Inflammatory macrophage treated with lipopolysaccharide for 4 hours (primary cell): ENCODE measurements around the gene HIPK2.
"Not testable (repeated sequence)": the region's sequence is repeated elsewhere in the genome, so short reads cannot be mapped to it uniquely, and the experiment has no call there.

Experiments
- DNase-seq: peaks from one replicate; pipeline ENCODE4 v3.0.0-alpha.2; 2020

Gene HIPK2

DNA sequence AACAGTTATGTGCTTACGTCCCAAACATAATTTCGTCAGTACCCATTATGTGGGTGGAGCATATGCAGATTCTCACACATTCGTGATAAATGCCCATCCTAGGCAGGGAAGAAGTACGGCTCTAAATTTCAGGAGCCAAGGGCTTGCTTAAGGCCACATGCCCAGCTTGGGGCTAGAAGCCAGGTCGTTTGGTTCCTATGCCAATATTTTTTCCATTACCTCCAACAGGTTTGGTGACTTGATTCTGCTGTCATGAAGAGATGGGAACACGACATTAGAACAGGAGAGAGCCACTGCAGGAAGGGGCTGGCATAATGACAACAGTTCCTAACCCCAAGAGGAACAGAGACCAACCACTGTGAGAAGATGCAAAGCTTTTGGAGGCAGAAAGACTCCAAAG is 85.1 kb downstream of the HIPK2 start:
- DNase-seq = no peak

DNA sequence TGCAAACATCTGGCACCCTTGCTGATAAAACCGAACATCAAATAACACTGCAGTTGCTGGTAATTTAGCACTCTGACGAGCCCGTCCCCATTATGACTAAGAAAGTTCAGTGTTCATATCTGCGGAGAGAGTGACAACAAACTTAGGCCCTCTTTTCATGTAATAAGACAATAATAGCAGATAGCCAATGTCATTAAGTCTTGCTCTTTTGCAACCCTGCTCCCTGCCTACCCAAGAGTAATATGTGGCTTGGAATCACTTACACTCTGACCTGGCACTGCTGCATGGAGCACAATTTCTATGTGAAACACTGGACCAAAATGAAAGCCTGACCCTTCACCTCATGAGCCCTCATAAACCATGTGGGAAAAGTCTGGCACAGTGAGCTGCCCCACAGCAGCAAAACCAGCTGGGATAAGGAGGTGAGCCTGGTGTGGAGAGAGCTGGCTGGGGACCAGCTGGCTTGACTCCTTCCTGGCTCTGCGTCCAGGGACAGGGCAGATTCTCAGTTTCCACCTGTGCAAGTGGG is 86.5 kb downstream of the HIPK2 start:
- no peak for DNase-seq

DNA sequence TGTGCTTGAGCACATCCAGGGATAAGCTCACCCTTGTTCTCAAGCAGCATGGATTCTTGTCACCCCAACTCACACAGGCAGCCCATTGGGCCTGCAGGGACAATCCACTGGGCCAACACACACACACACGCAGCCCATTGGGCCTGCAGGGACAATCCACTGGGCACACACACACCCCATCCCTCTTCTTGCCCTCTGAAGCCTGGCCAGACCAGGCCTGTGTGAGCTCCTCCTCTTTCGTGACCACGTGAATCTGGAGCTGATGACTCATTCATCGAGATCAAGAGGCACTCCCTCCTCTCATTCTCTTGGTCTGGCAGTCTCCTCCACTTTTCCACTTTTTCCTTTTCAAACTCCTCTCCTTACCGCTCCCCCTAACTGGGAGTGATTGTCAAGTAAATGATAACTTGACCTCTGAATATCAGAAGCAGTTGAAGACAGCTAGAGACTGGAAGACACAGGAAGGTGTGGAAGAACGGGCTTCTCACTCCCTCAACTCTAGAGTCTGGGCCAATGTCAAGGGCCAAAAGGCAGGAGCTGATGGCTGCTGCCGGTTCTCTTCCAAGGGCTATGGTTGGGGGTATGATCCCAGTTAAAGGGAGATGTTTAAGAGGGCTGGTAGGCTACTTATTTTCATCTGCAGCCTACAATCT is 89.7 kb downstream of the HIPK2 start:
- no peak for DNase-seq

DNA sequence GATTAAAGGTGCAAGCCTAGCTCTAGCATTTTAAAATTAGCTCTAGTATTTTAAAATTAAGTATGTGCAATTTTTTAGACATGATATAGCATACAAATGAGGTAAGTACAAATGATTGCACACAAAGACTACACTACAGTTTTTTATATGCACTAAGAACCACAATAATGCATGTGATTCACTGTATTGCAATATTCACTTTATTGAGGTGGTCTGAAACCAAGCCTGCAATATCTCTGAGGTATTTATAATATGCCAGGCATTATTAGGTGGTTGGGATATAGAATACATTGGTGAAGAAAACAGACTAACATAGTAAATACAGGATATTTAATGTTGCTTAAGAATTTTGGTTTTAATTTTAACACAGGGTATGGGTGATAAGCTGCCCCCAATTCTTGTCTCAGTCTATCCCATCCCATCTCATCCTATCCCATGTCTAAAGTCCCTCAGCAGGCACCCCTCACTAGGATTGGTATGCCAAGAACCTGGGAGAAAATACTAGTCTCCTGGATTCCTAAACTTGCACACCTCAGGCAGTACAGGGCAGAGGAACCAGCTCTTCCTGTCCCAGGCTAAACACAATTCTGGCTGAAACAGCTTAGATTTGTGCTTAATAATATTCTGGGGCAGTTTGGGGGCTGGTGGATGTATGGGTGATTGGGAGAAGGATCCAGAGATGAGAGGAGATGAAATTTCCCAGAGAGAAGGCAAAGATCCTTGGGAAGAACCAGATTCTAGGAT is 90.4 kb downstream of the HIPK2 start:
- DNase-seq = no peak

DNA sequence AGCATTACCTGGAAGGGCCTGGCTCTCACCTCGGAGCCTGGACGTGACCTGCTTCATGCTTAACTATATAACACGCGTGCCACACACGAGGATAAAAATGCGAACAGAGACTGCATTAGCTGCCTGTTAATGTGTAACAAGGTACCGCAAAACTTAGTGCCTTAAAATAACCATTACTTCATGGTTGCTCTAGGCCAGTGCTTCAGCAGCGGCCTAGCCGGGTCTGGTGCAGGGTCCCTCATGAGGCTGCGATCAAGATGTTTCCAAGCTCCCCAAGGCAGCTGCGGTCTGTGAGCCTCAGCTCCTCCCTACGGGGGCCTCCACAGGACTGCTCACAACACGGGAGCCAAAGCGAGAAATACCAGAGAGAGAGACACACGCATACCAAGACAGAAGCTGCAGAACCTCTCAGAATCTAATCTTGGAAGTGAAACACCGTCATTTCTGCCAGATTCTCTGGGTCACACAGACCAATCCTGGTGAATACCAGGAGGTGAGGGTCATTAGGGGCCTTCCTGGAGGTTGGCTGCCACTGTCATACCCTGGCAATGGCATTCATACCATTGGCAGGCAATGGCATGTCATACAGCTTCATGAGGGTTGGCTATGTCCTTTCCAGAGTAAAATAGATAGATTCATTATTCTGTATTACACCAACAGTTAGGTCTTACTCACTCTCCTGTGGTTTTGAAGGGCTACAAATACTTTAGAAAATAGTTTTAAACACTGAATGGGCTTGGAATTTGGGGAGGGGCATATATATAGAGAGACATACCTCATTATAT is 94.5 kb downstream of the HIPK2 start:
- DNase-seq = no peak

DNA sequence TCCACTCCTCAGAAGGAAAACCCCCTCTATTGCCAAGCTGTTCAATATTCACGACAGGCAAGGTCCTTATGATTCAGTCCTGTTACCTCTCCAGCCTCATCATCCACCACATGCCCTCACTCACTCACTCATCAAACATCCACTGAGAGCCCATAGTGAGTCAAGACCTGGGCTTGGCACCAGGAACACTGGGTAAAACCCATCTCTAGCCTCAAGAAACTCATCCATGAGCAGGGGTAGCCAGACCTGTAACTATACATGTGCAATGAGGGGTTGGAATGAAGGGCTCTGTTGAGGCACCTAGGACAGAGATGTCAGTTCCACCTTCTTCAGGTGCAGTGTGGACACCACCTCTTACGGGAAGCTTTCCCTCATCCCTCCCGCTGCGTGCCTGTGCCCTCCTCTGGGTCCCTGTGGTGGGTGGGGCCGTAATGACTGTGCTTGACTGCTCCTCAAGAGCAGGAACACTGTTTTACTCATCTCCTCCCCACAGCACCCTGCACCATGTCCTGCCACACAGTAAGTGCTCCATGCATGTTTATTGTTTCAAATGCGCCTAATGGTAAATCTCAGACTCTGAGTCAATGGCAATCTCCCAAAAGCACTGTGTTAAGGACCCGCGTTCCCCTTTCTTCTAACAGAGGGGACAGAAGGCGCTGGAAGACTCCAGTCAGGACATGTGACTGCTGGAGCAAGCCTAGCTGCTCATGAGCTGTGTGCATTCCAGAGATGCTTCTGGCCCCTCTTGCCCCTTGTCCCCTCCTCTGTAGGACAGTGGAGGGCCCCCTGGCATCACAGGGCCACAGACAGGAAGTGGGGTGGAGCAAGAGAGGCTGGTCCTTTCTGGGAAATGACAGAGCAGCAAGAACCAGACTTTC is 95.4 kb downstream of the HIPK2 start:
- DNase-seq = no peak

DNA sequence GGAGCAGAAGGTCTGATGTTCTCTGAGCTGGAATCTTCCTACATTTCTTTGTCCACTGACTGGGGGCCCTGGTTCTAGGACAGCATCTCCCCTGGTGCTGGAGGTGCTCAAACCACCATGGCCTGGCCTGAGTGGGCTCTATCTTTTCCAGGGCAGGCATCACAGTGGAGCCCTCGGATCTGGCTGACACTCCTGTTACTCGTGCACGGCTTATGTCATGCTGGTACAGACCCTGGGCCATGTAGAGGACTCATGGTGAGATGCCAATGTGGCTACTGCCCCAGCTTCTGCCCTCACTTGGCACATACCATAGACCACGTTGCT is 96.0 kb downstream of the HIPK2 start:
- DNase-seq = no peak

DNA sequence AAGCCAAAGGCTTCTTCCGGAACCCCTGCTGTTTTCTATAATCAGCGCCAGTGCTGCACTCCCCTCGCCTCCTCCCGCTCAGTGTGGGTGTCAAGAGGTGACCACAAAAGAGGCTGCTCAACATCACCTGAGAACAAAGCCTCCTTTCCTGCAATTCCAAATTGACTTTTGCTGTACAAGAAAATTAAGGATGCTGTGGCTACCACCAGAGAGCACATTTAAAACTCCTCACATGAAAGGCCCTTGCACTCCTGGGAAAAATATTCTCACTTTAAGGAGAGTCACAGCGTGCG is 96.4 kb downstream of the HIPK2 start:
- DNase-seq = no peak

DNA sequence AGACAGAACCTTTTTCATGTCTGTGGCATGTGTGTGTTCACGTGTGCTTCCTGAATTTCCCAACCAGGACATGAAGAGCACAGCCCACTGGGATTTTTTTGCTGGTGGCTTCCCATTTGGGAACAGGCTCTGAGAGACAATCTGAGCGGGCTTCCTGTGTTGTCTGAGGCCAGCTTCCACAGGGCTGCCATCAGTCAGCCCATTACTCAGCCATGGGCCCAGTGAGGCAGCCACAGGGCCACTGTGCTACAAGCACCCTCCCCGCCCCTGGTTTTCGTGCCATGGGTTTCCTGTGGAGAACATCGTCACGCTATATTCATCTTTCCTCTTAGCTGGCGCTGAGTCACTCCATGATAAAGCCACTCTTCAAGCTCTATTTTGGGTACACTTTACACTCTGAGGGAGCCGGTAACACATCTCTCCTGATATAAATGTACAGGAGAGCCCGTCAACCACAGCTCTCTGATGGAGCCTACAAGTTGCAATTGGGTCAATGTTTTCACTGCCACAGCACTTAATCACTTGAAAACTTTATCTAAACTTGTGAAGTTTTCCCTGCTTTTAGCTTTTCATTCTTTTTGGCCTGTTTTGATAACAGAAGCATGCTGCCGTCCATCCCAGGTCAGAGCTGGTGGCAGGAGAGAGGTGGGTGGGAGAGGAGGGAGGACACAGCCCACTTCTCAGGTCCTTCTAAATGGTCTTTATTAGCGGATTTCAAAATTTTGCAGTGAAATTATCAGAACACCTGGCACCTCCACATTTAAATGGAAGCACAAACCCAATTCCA is 96.9 kb downstream of the HIPK2 start:
- DNase-seq = peak; percentile 90

DNA sequence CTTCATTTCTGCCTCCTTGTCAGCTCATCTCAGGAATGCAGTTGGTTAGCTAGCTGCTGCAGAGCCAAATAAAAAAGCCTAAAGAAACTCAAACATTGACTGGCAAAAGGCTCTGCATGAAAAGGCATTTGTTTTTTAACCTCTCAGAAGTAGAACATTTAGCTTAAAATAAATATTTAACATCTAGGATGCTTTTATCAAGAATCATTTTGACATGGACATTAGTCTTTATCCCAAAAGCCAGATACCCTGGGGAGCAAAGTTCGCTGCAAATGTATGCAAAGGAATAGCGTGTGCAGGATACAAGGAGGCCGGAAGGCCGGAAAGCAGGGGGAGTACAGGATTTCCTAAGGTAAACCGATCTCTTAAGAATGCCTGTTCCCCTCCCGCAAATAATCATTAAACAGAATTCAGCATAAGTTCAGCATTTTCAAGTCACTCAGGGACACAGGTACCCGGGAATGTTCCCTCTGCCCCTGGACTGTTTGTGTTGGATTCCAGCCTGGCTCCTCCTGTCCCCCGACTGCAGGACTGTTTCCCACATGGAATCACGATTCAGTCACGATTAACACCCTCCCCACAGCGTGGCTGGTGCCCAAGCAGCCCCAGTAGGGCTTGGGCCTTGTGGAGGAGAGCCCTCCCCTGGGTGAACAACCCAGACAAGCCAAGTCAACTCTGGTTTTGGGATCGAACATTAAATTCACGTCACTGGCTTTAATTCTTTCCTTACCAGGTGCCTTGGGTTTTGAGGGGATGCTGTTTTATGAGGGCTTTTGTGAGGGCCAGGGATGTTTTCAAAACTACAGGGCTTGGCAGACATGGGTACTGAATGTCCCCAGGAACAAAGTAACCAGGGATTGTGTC is 97.8 kb downstream of the HIPK2 start:
- DNase-seq = no peak

DNA sequence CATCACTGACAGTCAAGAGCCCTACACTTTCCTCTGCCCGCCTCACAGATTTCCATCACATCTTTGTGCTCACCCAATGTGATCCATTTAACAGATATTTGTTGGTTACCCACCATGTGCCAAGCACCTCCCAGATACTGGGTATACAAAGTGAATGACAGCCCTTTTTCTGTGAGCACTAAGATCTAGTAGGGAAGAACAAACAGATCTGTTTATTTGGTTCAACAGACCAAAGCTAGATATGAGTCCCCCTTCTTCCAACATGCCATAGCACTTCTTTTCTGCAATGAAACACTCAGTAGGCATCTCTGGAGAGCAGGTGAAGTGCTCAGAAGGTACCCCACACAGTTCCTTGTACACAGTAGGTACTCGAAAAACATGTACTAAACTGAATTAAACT is 101.4 kb downstream of the HIPK2 start:
- DNase-seq = no peak

DNA sequence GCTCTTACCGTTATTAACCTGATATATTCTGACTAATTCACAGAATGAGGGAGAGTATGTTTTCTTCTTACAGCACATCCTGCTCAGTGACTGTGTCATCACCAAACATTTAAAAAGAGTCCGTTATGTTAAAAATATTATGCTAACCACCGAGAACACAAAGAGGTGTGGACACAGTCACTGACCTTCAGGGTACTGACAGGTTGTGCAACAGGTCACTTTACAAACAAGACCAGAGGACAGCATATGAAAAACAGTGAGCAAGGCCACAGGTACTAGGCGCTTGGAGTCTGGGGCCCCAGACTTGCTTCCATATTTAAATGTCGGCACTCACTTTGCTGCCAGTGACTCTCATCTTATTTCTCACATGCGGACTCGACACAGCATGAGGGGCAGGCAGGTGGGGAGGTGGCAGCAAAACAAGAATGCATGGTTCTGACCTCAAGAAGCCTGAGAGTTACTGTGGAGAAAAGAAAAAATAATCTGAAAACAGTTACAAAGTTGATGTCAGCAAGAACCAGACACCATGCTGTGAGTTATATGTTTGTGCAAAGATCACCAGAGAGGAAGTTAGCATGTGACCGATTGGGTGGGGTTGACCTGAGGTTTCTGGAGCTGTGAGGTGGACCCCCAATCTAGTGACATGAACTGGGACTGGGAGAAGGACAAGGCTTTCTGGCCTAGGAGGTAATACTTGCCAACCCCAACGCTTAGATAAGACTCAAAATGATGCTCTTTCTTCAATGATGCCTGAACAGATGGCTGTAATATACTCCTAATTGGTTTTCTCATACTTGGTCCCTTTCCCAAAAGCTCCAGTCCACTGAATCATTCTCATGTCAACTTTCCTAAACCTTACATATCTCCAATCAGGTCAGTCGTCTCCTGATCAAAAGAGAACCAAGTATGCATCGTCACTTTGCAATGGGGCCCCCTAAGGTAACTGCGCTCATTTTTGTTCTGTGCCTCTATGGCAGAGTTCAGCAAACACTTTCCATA is 102.4 kb downstream of the HIPK2 start:
- peak; percentile 40 for DNase-seq

DNA sequence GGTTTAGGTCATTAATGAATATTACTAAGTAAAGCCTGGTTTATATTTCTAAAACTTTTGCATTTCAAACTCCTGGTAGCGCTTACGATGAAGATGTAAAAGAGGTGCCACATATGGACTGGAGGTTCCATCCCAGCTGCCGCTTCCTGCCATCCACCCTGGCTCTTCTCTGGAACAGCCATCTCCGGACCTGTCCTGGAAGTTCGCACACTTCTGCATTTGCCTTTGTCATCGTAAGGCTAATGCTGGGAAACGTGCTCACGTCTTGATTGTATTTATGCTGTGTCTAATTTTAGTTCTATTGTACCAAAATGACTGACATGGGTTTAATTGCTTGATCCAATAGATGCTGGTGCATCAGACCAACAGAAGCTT is 103.1 kb downstream of the HIPK2 start:
- DNase-seq = no peak

DNA sequence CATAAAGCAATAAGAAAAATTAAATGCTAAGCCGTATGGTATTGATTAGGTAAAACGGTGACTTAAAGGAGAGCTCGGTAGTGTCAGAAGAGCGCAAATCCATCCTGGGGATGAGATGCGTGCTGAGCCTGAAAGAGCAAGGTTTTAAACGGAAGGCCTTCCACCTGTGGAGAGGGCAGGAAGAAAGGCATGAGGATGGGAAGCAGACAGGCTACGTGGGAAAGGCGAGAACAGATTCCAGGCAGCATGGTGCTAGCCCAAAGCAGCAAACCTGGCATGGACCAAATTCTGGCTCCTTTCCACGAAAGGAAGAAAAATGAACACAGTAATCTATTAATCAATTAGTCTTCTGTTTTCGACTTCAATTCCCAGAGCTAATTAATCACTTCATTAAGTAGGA is 103.5 kb downstream of the HIPK2 start:
- no peak for DNase-seq

DNA sequence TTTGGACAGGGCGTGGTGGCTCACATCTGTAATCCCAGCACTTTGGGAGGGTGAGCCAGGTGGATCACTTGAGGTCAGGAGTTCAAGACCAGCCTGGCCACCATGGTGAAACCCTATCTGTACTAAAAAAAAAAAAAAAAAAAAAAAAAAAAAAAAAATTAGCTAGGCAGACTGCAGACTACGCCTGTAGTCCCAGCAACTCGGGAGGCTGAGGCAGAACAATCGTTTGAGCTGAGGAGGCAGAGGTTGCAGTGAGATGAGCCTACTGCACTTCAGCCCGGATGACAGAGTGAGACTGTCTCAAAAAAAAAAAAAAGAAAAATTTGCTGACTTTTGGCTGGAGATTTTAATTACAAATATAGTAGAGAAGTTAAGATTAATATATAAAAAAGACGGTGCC is 104.0 kb downstream of the HIPK2 start:
- DNase-seq = no peak

DNA sequence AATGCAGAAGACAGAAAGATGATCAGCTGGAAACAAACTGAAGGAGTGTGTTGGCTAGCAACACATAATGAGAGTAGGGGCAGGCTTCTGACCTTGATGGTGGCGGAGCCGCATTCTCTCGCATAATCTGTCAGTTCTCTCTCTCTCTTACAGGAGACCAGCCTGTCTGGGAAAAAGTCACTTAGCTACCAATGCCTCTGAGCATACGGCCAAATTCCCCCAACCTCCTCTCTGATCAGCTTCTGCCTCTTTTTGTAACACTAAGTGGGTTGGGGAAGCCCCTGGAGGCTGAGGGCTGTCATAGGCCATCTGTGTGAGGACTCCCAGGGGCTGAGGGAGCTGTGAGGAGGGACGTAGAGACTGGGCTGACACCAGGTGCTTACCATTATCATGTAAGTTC is 104.6 kb downstream of the HIPK2 start:
- no peak for DNase-seq

DNA sequence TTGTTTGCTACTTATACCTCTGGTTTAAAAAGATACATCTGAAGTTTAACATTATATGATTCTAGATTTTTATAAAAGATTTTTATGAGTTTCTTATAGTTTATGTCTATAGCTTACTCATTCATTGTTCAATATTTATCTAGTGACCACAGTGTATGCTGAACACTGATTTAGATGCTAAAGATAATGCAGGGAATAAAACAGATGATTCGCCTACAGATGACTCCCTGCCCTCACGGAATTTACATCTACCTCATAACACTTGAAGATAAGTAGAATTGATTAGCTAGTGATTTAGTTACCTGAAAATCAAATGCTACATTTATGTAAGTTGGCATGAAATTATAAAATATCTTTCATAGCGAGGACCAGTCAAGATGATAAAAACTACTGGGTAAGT is 105.8 kb downstream of the HIPK2 start:
- DNase-seq = no peak

DNA sequence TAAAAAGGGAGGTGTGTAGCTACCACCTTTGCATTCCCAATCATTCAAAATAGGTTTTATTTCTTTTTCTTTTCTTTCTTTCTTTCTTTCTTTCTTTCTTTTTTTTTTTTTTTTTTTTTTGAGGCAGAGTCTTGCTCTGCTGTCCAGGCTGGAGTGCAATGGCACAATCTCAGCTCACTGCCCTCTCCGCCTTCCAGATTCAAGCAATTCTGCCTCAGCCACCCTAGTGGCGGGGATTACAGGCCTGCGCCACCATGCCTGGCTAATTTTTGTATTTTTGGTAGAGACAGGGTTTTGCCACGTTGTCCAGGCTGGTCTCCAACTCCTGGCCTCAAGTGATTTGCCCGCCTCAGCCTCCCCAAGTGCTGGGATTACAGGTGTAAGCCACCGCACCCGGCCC is 107.1 kb downstream of the HIPK2 start:
- not testable (repeated sequence) for DNase-seq

DNA sequence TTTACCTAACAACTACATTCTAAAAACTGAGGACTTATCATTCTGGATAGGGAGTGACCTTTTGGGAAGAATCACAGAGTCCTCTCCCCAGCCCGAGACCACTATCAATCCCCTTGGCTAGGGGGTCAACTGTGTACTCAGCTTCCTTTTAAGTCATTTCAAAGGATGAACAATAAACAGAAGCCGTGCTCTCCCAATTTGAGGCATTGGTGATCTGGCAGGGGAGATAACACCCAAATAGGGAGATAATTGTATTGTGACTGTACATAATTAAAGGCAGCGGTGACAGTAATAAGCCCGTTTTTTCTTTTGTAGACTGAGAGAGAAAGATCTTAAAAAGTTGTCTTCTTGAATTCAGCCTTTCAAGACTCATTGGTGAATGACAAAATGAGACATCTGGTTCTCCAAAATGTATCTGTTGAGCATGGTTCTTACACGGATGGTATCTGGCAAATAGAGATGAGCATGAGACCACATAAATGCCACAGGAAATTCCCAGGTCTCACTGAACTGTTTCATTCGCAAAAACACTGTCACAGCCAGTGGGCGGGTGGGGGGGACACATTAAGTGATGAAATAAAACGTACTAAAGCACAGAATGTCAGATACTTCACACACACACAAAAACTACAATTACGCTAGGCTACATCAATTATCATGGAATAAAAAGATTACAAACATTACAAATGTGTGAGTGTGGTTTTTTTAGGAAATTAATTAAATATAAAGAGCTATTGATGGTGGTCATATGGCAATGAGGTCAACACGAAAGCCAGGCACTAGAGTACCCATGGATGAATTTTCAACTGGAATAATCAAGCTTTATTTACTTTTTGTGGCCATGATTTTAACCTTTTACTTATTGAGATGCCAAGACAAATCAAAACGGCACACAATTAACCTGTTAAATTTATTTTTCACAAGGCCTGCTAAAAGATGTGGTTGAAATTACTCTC is 108.4 kb downstream of the HIPK2 start:
- DNase-seq = no peak
